HS-27A (cell line): Measurements from ENCODE around the gene ZNF319.

ENCODE experiments used
- DNase-seq: peaks from one replicate; pipeline ENCODE4 v3.0.0-alpha.2; 2012; ENCODE audit warnings: low read depth, missing footprints

The ZNF319 gene

GRCh38 chr16:57956270-57956808, 44.1 kb downstream of the ZNF319 start:
- no peak for DNase-seq

DNA sequence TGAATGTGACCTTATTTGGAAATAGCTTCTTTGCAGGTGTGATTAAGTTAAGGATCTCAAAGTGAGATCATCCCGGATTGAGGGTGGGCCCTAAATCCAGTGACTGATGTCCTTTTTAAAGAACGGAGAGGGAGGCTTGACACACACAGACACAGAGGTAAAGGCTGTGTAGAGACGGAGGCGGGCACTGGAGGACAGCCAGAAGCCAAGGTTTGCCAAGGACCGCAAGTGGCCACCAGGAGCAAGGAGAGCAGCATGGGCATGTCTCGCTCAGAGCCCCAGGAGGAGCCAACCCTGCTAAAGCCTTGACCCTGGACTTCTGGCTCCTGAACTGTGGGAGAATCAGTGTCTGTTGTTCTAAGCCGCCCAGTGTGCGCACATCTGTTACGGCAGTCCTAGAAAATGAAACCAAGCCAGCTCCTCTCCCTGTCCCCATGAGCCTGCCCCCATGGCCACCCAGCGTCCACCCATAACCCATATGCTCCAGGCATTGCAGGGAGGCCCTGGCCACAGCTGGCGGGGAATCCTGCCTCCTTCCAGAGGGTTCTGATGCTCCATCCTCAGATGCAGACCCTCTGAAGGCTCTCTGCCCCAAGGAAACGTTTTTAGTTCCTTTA, 44.8 kb downstream of the ZNF319 start:
- DNase-seq: no peak

- DNase-seq: no peak
Observed at GRCh38 chr16:57953857-57954256, 46.6 kb downstream of the ZNF319 start.

- DNase-seq: no peak
Observed at GRCh38 chr16:57952909-57953308, 47.6 kb downstream of the ZNF319 start.

DNA sequence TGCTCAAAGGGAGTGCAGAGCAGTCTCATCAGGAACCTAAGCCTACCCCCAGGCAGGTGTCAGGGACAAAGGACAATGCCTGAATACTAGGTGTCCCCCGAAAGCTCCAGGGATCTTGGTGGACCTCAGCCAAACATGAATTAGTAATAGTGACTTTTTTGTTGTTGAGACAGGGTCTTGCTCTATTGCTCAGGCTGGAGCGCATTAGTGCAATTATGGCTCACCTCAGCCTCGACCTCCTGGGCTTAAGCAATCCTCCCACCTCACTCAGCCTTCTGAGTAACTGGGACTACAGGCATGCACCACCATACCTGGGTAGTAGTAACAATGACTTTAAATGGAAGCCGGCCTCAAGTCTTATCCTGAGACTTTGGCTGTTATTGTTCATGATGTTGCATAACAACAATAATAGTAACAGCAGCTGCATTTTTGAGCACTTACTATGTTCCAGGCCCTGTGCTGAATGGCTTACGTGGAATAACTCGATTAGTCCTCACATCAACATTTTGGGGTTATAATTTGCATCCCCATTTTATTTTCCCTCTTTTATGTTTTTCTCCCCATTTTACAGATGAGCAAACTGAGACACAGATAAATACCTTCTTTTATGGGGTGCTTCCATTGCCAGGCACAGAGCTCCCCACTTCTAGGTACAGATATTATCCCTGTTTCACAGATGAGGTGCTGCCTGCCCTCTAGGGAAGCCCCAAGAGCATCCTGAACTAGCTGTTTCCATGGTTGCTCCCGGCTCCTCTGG, 49.1 kb downstream of the ZNF319 start:
- DNase-seq: no peak

DNA sequence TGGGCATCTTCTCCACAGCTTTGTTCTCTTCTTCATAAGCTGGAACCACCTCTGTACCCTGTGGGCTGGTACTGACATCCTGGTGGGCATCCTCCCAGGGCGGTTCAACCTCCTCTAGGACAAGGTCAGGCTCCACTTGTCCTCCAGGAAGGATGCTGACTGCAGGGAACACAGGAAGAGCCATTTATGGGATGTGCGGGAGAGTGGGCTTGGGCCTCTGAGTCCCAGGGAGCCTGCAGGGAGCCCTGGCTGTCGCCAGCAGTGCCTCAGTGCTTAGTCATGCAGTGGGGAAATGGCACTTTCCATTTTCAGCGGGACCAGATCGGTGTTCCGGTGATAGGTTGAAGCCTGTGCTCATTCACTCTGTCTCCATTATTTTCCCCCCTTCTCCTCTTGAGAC, 50.1 kb downstream of the ZNF319 start:
- DNase-seq: no peak

- DNase-seq: no peak
Observed at GRCh38 chr16:57949595-57950238, 50.8 kb downstream of the ZNF319 start.

DNA sequence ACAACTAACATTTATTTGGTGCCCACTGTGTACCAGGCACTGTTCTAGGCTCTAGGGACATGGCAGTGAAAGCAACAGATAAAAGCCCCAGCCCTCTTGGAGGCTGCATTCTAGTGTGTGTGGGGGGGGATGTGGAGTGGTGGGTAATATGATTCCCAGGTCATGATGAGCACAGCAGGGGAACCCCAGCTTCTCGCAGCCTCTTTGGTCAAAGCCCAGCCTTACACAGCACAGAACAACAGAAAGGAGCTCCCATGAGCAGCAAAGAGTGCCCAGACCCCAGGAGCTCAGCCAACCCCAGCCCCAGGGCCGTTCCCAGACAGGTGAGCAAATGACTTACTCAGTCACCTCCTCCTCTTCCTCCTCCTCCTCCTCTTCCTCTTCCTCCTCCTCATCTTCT, 51.5 kb downstream of the ZNF319 start:
- DNase-seq: no peak

GRCh38 chr16:57948027-57948426, 52.4 kb downstream of the ZNF319 start:
- DNase-seq: no peak

GRCh38 chr16:57947261-57947660, 53.2 kb downstream of the ZNF319 start:
- DNase-seq: no peak

DNA sequence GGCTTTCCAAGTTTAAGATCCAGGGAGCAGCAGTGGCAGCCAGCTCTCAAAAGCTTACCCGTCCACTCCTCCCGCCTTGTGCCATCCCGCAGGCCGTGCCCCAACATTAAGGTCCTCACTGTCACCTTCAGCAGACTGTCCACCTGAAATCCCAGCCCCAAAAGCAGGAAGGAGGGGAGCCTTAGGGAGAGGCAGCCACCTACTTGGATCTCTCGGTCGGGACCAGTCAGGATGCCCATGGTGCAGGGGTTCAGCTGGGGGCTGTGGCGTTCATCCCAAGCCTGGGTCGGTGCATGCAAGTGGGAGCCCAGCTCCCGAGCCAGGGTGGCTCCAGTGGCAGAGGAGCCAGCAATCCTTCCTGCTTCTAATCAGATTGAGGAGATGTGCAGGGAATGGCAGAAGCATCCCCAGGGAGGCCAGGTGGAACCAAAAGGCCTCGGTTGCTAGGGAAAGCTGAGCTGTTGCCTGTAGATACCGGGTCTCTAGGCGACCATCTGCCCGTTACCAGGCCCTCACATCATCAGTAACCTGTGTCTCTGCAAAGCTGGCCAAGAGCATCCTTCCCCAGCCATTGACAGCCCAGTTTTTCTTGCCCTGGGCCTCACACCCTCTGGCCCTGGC, 54.2 kb downstream of the ZNF319 start:
- no peak for DNase-seq

DNA sequence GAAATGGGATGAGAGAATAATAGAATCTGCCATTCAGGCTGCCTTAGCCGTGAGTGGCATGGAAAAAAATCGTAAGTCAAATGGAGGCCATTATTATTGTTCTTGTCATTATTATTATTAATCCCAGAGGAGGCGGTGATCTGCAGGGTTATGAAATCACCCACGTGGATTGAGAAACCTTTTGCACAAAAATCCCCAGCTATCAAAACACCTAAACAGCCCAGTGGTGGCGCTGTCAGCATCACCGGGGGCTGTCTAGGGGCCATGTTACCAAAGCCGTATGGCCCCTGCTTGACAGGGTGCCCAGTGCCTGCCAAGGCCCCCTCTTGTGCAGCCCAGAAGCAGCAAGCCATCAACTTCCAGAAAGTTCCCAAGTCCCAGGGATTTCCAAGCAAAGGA, 54.7 kb downstream of the ZNF319 start:
- no peak for DNase-seq

GRCh38 chr16:57944970-57945739, 55.3 kb downstream of the ZNF319 start:
- no peak for DNase-seq
